Activated gamma-delta T cell treated with Interleukin-2 at 50 U/mL for 16 hours (primary cell): Measurements from ENCODE around the gene ST6GALNAC4.

Experiments used
- DNase-seq: peaks from one replicate; pipeline ENCODE4 v3.0.0-alpha.2; 2020

The ST6GALNAC4 gene

GRCh38 chr9:127910613-127911205 is 6.1 kb downstream of the ST6GALNAC4 start:
- DNase-seq, result no peak

GRCh38 chr9:127909839-127910273 is 7.0 kb downstream of the ST6GALNAC4 start:
- no peak for DNase-seq

- no peak for DNase-seq
Measured at GRCh38 chr9:127908660-127908926, 8.2 kb downstream of the ST6GALNAC4 start.

GRCh38 chr9:127907867-127908659 is 8.8 kb downstream of the ST6GALNAC4 start:
- no peak for DNase-seq

DNA sequence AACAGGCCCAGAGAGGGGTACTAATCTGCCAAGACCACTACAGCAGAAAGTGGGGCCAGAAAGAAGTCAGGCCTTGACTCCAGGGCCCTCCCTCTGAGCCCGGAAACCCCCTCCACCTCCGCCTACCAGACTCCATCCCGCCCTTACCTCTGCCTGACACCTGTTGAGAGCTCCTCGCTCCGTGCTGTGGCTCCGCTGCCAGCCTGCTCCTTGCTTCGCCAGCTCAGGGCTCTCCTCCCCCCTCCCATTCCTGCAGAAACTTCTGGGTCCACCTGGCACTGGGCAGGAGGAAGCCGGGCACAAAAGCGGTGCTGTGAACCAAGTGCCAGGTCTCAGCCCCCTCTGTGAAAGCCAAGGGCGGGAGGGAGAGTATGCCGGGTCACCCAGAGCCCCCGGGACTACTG is 11.1 kb downstream of the ST6GALNAC4 start:
- peak; percentile 76 for DNase-seq

- DNase-seq, result peak; percentile 64
Measured at GRCh38 chr9:127905004-127905728, 11.7 kb downstream of the ST6GALNAC4 start.

GRCh38 chr9:127904561-127905003 is 12.3 kb downstream of the ST6GALNAC4 start:
- no peak for DNase-seq

DNA sequence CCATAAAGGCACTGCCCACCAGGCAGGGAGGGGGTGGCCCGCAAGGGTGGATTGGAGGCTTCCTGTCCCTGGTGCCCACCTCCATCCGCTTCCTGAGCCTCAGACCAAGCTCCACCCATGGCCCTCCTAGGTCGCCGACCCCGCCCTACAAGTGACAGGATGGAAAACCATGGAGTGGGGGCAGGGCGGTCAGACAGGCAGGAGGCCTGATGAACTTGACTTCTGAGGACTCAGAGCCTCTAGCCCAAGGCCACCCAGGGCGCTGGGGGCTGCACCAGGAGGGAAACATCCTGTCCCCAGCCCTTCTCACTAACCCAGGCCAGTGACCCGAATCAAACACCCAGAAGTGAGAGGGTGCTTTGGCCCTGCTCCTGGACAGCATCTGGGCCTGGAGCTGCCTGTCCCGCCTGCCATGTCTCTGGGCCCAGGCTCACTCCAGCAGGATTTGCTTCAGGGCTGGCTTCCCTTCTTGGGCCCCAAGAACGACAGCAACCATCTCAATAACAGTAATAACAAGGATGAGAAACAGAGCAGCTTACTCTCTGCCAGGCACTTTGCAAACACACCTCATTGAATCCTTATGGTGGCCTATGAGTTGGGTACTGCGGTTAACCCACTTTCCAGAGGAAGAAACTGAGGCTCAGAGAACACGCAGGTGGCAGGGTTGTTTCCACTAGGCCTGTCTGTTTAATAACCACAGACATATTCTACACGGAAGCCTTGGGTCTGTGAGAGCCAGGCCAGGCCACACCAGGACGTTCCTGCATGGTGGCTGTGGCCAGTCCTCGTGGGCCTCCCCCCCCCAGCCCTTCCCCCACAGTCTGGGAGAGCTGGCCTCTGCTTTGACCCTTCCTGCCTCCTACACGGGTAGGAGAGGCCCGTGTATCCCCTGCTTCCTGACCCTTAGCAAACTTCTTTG is 13.0 kb downstream of the ST6GALNAC4 start:
- peak; percentile 63 for DNase-seq

- peak; percentile 60 for DNase-seq
Measured at GRCh38 chr9:127899128-127899943, 17.5 kb downstream of the ST6GALNAC4 start, which contains the start of gene ST6GALNAC6. Gene ST6GALNAC6, minus strand, starts transcription at chr9:127899603. Its CDS starts 1,622 bp downstream, at chr9:127897981.

DNA sequence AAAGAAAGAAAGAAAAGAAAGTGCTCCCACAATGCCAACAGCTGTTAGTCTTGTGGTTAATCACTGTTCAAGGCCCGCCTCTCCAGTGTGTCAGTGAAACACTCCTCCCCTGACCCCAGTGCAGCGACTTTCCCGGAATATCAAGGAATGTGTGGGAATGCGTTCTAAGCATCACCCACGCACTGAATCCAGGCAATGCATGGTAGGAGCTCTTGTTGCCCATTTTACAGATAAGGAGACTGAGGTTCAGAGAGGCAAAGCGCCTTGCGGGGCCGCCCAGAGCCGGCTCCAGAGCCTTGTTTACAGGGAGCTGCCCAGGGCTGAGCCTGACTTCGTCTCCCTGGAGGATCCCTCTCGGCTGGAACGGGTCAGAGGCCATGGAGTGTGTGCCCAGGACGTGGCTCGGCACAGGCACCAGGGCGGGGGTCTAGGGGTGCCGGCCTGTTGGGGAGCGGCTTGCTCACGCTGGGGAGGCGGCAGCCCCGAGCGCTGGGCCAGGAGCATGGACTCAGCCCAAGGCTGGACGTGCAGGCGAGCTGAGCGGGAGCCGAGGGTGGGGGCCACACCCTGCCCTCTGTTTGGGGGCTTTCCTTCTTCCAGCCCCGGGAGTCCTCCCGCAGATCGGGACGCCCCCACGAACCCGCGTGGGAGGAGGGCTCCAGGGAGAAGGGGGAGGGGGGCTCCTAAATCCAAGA is 18.3 kb downstream of the ST6GALNAC4 start:
- no peak for DNase-seq

DNA sequence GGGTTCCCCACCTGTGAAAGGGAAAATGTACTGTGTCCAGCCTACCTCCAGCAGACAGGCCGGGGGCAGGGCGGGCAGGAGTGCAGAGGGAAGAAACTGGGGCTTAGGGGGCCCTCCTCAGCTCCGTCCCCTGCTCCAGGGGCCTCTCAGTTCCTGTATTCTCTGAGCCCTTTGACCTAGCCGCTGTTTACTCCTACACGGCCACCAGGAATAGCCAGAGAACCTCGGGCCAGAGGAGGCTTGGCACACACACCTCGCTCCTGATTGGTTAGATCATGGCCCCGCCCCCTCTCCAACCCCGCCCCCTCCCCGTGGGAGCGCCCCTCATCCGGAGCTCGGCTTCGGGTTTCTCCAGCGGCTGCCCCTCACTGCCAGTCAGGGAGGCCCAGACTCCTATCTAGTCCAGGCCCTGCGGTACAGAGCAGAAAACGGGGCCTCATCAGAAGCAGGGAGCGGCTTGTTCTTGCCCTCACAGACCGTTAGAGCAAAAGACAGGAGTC is 19.6 kb downstream of the ST6GALNAC4 start:
- DNase-seq, result no peak

DNA sequence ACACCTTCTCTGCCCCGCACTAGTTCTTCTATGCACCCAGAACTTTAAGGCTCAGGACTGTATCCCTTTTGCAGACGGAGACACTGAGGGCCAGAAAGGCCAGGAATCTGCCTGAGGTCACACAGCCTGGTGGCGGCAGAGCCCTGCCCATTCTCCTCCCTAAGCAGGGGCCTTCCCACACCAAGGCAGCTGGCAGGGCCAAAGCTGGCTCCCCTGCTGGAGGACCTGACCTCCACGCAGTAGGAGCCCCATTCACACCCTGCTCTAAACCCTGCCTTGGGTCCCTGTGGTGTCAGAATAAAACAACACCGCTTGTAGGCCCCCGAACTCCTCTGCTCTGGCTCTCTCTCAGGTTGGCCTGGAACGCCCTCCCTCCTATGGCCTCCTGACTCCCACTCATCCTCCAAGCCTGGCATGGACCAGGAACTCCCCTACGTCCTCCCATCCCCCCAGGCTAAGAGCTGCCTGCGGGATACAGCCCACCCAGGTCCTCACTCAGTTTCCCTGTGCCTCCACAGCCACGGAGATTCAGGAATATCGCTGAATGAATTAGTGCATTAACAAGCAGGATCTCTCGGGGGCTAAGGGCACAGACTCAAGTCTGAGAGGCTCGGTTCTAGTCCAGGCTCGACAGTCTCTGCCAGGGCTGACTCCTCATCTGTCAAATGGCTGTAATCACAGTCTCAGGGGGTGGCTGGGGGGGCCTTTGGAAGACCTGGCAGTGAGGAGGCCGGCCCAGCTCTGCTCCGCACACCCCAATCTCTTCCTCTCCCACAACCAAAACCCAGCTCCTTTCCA is 20.2 kb downstream of the ST6GALNAC4 start:
- DNase-seq, result no peak

- DNase-seq, result no peak
Measured at GRCh38 chr9:127895811-127896210, 21.0 kb downstream of the ST6GALNAC4 start.

GRCh38 chr9:127893392-127893791 is 23.4 kb downstream of the ST6GALNAC4 start:
- no peak for DNase-seq

DNA sequence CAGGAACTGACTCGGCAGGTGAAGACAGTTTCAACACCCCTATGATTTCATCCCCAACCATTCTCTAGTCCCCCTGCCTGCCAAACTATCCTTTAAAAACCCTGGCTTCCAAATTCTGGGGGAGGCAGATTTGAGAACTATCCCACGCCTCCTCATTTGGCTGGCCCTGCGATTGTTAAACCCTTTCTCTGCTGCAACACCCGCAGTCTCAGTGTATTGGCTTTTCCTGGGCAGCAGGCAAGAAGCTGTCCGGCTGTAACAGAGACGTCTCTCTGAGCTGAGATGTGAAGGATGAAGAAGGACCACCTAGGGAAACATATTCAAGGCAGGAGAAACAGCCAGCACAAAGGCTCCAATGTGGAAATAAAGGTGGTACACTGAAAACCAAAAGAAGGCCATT is 24.0 kb downstream of the ST6GALNAC4 start:
- DNase-seq, result no peak

- DNase-seq, result no peak
Measured at GRCh38 chr9:127890053-127890452, 26.8 kb downstream of the ST6GALNAC4 start.

DNA sequence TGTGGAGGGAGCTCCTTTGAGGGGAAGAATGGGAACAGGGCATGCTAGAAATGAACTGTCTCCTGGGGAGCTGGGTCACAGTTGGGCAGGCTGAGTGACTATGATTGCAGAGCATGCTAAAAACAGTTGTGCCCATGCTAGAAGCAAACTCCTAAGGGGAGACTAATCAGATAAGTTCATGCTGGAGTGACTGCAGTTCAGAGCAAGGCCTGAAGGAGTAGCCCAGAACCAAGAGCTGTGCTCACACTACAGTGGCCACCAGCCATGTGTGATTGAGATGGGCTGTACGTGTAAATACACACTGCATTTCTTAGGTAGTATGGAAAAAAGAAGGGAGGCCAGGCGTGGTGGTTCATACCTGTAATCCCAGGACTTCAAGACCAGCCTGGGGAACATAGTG is 29.0 kb downstream of the ST6GALNAC4 start:
- DNase-seq, result no peak

- no peak for DNase-seq
Measured at GRCh38 chr9:127886401-127886972, 30.4 kb downstream of the ST6GALNAC4 start.

GRCh38 chr9:127885508-127886281 is 31.1 kb downstream of the ST6GALNAC4 start:
- no peak for DNase-seq
